ENCODE measurements around the gene YTHDF2. TPM values are rescaled to one million over a fixed set of nuclear protein-coding genes. Genes with fewer than 3 reads are reported as not detected.
A peak's percentile ranks its signal among the peaks of the same experiment; 100 is the strongest.
"Not testable (repeated sequence)": the region's sequence is repeated elsewhere in the genome, so short reads cannot be mapped to it uniquely, and the experiment has no call there.

The YTHDF2 gene
- total and polyA plus RNA-seq, 11 donors = 20.7 to 56.3 (median 38.9) TPM

DNA sequence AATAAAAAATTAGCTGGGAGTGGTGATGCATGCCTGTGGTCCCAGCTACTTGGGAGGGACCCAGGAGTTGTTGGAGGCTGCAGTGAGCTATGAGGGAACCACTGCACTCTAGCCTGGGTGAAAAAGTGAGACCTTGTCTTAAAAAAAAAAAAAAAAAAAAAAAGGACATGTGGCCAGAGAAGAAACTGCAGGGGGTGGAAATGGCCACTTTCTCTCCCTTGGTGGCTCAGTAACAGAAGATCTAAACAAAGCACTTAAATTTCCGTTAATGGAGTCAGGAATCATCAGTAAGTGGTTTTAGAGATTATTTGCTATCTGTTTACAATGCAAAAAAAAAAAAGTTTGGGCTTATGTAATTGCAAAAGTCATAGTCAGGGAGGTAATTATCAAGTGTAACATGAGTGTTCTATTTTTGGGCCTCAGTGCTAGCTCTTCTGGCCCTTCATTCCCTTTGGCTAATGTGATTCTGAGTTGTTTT lies 55.9 kb downstream of the YTHDF2 start:
- peak overlapping the region in 1 of 12 donors; percentile 48 for H3K27ac ChIP-seq
- DNase-seq (no peak), ATAC-seq (peak in 2 of 4 donors; percentile 47 to 61)
- no peaks in the 10 kb centered on the region for H3K36me3 ChIP-seq
- WGBS, 4 donors = 44 to 51% (median 48%) methylated on average over 1 of the region's 1 CpG
- H3K4me1 ChIP-seq = peaks cover 0 to 13% (median 0%) of the 10 kb centered on the region in 12 donors
- no peak overlapping the region for H3K4me3 ChIP-seq
- intact Hi-C loops (cut with DNase I) = no loop called here
- peaks cover 0 to 9% (median 0%) of the 10 kb centered on the region in 9 donors for H3K27me3 ChIP-seq
- H3K9me3 ChIP-seq = no peaks in the 10 kb centered on the region
- no peak for TF ChIP-seq POLR2A (IDR thresholded peaks at IDR 0.05)
- TF ChIP-seq, protein P1, sequence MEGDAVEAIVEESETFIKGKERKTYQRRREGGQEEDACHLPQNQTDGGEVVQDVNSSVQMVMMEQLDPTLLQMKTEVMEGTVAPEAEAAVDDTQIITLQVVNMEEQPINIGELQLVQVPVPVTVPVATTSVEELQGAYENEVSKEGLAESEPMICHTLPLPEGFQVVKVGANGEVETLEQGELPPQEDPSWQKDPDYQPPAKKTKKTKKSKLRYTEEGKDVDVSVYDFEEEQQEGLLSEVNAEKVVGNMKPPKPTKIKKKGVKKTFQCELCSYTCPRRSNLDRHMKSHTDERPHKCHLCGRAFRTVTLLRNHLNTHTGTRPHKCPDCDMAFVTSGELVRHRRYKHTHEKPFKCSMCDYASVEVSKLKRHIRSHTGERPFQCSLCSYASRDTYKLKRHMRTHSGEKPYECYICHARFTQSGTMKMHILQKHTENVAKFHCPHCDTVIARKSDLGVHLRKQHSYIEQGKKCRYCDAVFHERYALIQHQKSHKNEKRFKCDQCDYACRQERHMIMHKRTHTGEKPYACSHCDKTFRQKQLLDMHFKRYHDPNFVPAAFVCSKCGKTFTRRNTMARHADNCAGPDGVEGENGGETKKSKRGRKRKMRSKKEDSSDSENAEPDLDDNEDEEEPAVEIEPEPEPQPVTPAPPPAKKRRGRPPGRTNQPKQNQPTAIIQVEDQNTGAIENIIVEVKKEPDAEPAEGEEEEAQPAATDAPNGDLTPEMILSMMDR (IDR thresholded peaks at IDR 0.05) = peak in 2 of 12 donors; percentile 19 to 41

DNA sequence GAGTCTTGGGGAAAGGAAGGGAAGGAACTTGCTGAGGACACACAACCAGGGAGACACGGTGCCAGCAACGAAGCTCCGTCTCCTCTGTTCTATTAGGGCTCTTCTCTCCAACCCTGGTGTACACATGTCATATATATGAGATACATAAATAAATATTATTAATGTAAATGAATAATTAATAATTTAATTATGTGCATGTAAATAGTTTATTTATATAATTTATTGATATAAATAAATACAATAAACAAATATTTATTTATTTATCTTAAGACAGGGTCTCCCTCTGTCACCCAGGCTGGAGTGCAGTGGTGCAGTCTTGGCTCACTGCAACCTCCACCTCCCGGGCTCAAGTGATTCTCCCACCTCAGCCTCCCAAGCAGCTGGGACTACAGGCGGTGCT lies 57.8 kb downstream of the YTHDF2 start:
- DNase-seq = peak in 1 of 5 donors; percentile 3
- H3K9me3 ChIP-seq; H3K27ac ChIP-seq; intact Hi-C loops (cut with DNase I); H3K27me3 ChIP-seq; ATAC-seq; H3K36me3 ChIP-seq; H3K4me3 ChIP-seq: not testable (repeated sequence)
- peaks cover 0 to 13% (median 0%) of the 10 kb centered on the region in 12 donors for H3K4me1 ChIP-seq
- WGBS, 4 donors = 91 to 96% (median 93%) methylated on average over 5 of the region's 5 CpGs

DNA sequence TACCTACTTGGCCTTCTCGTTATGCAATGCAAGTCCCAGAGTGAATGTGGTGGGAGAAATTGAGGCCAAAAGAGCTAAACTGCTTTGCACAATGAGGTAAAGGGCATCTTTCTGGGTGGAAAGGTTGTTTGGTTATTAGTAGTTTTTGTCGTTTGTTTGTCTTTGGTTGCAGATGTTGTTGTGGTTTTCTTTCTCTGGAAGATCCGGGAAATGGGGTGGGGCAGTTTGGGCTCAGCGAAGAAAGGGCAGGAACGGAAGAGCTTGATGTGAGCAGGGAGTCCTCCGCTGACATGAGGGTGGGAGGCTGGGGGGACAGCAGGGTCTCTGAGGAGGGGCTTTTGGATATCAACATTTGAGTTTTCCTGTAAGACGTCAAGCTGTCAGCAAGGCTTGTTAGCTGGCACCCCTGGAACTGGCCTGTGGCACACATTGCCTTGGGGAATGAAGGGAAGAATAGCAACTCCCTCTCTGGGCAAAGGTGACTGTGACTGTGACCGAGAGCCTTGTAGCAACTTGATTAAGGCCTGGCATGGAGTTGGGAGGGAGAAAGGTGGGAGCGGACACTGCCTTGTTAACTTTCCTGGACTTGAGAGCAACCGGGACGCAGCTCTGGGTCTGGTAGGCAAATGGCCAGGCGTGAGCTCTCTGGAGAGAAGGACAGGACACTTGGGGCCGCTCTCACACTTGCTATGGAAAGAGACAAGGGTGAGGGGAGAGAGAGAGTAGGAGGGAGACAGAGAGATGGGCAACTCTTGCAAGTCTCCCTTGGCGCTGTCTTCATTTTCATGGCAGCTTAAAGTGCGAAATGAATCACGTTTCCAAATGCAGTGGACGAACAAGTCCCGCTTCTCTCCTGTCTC lies 59.8 kb downstream of the YTHDF2 start:
- DNase-seq (peak in 1 of 5 donors; percentile 46), ATAC-seq (no peak)
- TF ChIP-seq, protein P1 (IDR thresholded peaks at IDR 0.05) = peak in 2 of 12 donors; percentile 11 to 16
- no peak for TF ChIP-seq POLR2A (IDR thresholded peaks at IDR 0.05)
- WGBS, 4 donors = 49 to 53% (median 51%) methylated on average over 18 of the region's 18 CpGs
- intact Hi-C loops (cut with DNase I) = no loop called here
- Histone ChIP-seq H3K9me3 (no peaks in the 10 kb centered on the region), H3K4me1 (peaks cover 0 to 13% (median 0%) of the 10 kb centered on the region in 12 donors), H3K27ac (no peak overlapping the region), H3K4me3 (no peak overlapping the region), H3K36me3 (no peaks in the 10 kb centered on the region), H3K27me3 (peaks cover 0 to under 1% (median 0%) of the 10 kb centered on the region in 9 donors)

DNA sequence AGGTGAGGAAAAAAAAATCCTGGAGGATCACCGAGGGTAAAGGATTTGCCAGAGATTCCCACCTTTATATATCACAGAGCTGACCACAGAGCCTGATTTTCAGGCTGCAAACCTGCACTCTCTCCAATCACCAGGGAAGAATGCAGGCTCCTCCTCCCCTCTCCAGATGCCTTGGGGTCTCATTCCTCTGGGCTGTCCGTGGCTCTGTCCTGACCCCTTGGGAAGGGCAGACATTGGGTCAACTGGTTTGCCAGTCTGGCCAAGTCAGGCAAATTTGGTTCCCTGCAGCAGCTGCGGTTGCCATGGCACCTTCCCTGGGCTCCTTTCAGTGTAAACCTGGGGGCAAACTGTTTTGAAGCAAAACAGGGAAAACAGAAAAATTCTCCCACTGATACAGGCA lies 63.6 kb downstream of the YTHDF2 start:
- DNase-seq (no peak), ATAC-seq (no peak)
- Histone ChIP-seq H3K27ac (no peak overlapping the region), H3K4me3 (no peak overlapping the region), H3K27me3 (no peaks in the 10 kb centered on the region), H3K4me1 (peaks cover 0 to 7% (median 0%) of the 10 kb centered on the region in 12 donors), H3K9me3 (no peaks in the 10 kb centered on the region), H3K36me3 (no peaks in the 10 kb centered on the region)
- intact Hi-C loops (cut with DNase I) = no loop called here
- TF ChIP-seq, protein P1 (IDR thresholded peaks at IDR 0.05) = no peak
- no peak for TF ChIP-seq POLR2A (IDR thresholded peaks at IDR 0.05)
- 39 to 48% (median 45%) methylated on average over 3 of the region's 3 CpGs for WGBS, 4 donors

Data from heart left ventricle (tissue), 16 donors.